ENCODE results near the gene NBEA. TPM values are rescaled to one million over a fixed set of nuclear protein-coding genes. Genes with fewer than 3 reads are reported as not detected.

The NBEA gene
- total RNA-seq, 1 experiment from 2014 or later = 3.3 TPM

- Histone ChIP-seq H3K27me3 (ENCODE audit: control insufficient read depth, insufficient read depth, low read length) (no peaks in the 10 kb centered on the region), H3K4me3 (ENCODE audit: low read depth in 2 of 2, low read length in 2 of 2) (no peak overlapping the region), H3K36me3 (ENCODE audit: control insufficient read depth, insufficient read depth, low read length) (no peaks in the 10 kb centered on the region), H3K27ac (ENCODE audit: low read length) (no peak overlapping the region), H3K9me3 (ENCODE audit: control insufficient read depth, insufficient read depth, low read depth, low read length) (no peaks in the 10 kb centered on the region), H3K4me1 (ENCODE audit: control insufficient read depth, insufficient read depth, low read length) (no peaks in the 10 kb centered on the region)
- intact Hi-C loops (cut with micrococcal nuclease; ENCODE audit: unreplicated experiment) (no loop called here), in situ Hi-C loops (cut with HindIII; ENCODE audit: low pct_unique_long_range_greater_than_20kb, low sequenced_read_pairs) (no loop called here)
- no TSS peak for BruUV-seq (replicated peaks)
- DNase-seq (ENCODE audit: low read depth, low spot score) (no peak), ATAC-seq (no peak)
- TF ChIP-seq SIN3A (IDR thresholded peaks at IDR 0.05; ENCODE audit: borderline replicate concordance, insufficient read depth, low read depth, low read length) = no peak
- no peak for TF ChIP-seq TCF7L2 (IDR thresholded peaks at IDR 0.05; ENCODE audit: low read depth, low read length)
- TF ChIP-seq POLR2AphosphoS5 (IDR thresholded peaks at IDR 0.05; ENCODE audit: low read depth, low read length) = no peak
- no peak for TF ChIP-seq REST (IDR thresholded peaks at IDR 0.05; ENCODE audit: insufficient read depth in 1 of 2, low read depth in 2 of 2, low read length in 1 of 2)
- TF ChIP-seq, protein P1, sequence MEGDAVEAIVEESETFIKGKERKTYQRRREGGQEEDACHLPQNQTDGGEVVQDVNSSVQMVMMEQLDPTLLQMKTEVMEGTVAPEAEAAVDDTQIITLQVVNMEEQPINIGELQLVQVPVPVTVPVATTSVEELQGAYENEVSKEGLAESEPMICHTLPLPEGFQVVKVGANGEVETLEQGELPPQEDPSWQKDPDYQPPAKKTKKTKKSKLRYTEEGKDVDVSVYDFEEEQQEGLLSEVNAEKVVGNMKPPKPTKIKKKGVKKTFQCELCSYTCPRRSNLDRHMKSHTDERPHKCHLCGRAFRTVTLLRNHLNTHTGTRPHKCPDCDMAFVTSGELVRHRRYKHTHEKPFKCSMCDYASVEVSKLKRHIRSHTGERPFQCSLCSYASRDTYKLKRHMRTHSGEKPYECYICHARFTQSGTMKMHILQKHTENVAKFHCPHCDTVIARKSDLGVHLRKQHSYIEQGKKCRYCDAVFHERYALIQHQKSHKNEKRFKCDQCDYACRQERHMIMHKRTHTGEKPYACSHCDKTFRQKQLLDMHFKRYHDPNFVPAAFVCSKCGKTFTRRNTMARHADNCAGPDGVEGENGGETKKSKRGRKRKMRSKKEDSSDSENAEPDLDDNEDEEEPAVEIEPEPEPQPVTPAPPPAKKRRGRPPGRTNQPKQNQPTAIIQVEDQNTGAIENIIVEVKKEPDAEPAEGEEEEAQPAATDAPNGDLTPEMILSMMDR (IDR thresholded peaks at IDR 0.05) = no peak
- POLR2A ChIA-PET = no interaction called here
- CTCF ChIA-PET = interaction anchor here (0.7 kb wide), 1 partner anchor 166 kb away, joined by 3 read pairs; no protein-coding TSS in a partner anchor
These were observed 572.0 kb downstream of the NBEA start for GRCh38 chr13:35514061-35514477.

- TF ChIP-seq POLR2AphosphoS5 (IDR thresholded peaks at IDR 0.05; ENCODE audit: low read depth, low read length) = no peak
- TF ChIP-seq SIN3A (IDR thresholded peaks at IDR 0.05; ENCODE audit: borderline replicate concordance, insufficient read depth, low read depth, low read length) = no peak
- no peak for TF ChIP-seq TCF7L2 (IDR thresholded peaks at IDR 0.05; ENCODE audit: low read depth, low read length)
- no peak for TF ChIP-seq REST (IDR thresholded peaks at IDR 0.05; ENCODE audit: insufficient read depth in 1 of 2, low read depth in 2 of 2, low read length in 1 of 2)
- TF ChIP-seq, protein P1 (IDR thresholded peaks at IDR 0.05) = no peak
- intact Hi-C loops (cut with micrococcal nuclease; ENCODE audit: unreplicated experiment) (no loop called here), in situ Hi-C loops (cut with HindIII; ENCODE audit: low pct_unique_long_range_greater_than_20kb, low sequenced_read_pairs) (no loop called here)
- Histone ChIP-seq H3K27me3 (ENCODE audit: control insufficient read depth, insufficient read depth, low read length) (no peaks in the 10 kb centered on the region), H3K9me3 (ENCODE audit: control insufficient read depth, insufficient read depth, low read depth, low read length) (no peaks in the 10 kb centered on the region), H3K4me1 (ENCODE audit: control insufficient read depth, insufficient read depth, low read length) (no peaks in the 10 kb centered on the region), H3K4me3 (ENCODE audit: low read depth in 2 of 2, low read length in 2 of 2) (no peak overlapping the region), H3K27ac (ENCODE audit: low read length) (no peak overlapping the region), H3K36me3 (ENCODE audit: control insufficient read depth, insufficient read depth, low read length) (no peaks in the 10 kb centered on the region)
- ATAC-seq = no peak
- ChIA-PET CTCF (no interaction called here), POLR2A (no interaction called here)
- no TSS peak for BruUV-seq (replicated peaks)
- no peak for DNase-seq (ENCODE audit: low read depth, low spot score)
These were observed 572.9 kb downstream of the NBEA start for GRCh38 chr13:35514801-35515502.
